Tibial nerve (tissue), 4 donors: ENCODE results near the gene SFXN1. TPM values are rescaled to one million over a fixed set of nuclear protein-coding genes. Genes with fewer than 3 reads are reported as not detected.
A peak's percentile ranks its signal among the peaks of the same experiment; 100 is the strongest.

ENCODE experiments used
- DNase-seq, 2 donors: peaks; one replicate each; pipeline ENCODE4 v3.0.0-alpha.2; 2019; ENCODE audit warnings: low spot score in 2 of 2
- H3K27ac ChIP-seq, 4 donors: fragments of 200-600 bp; sonication (generic) in 3 of 4; one replicate each; pipeline ENCODE4 v1.5.1; 2017 to 2019; ENCODE audit warnings: mild to moderate bottlenecking in 1 of 4
- H3K27me3 ChIP-seq, 2 donors: fragments of 200-600 bp; sonication (generic) in 1 of 2; one replicate each; pipeline versions ENCODE4 v1.5.1 to v1.6.0; 2017 to 2019
- H3K36me3 ChIP-seq, 3 donors: fragments of 200-600 bp; sonication (generic); one replicate each; pipeline ENCODE4 v1.5.1; 2018 to 2019
- H3K4me1 ChIP-seq, 4 donors: fragments of 200-600 bp; sonication (generic) in 3 of 4; one replicate each; pipeline ENCODE4 v1.5.1; 2017 to 2019
- H3K4me3 ChIP-seq, 4 donors: fragments of 200-600 bp; sonication (generic) in 3 of 4; one replicate each; pipeline ENCODE4 v1.5.1; 2017 to 2019; ENCODE audit warnings: mild to moderate bottlenecking in 1 of 4, moderate library complexity in 1 of 4
- H3K9me3 ChIP-seq, 4 donors: fragments of 200-600 bp; sonication (generic) in 3 of 4; one replicate each; pipeline ENCODE4 v1.5.1; 2017 to 2019
- EP300 ChIP-seq, 2 donors: sonication (generic); formaldehyde crosslinking; IDR thresholded peaks; one replicate each; pipeline ENCODE4 v1.6.1; 2017; ENCODE audit warnings: antibody characterized with exemption in 2 of 2, mild to moderate bottlenecking in 1 of 2
- POLR2A ChIP-seq, 2 donors: fragments of 450-650 bp; IDR thresholded peaks; one replicate each; pipeline ENCODE4 v1.6.1; 2017; ENCODE audit warnings: antibody characterized with exemption in 2 of 2, mild to moderate bottlenecking in 2 of 2, moderate library complexity in 2 of 2
- WGBS, 2 donors: methylation state at CpG; one replicate each; pipeline ENCODE4 v1.1.5; 2018; 5-methylcytosine and 5-hydroxymethylcytosine counted together
- total RNA-seq, 4 donors: library from RNA; depleted of rRNA; stranded (reverse); fragments of >200 nt; gene quantifications; one replicate each; pipeline ENCODE4 v1.1.0, GENCODE V29; 2016
- TF ChIP-seq, protein P1 (sequence below), 5 experiments: fragments of 200-600 bp in 3 of 5; fragments of 450-650 bp in 2 of 5; sonication (generic) in 3 of 5; IDR thresholded peaks; one replicate each; pipeline ENCODE4 v1.5.1; 2016 to 2019; ENCODE audit warnings: antibody characterized with exemption in 5 of 5, mild to moderate bottlenecking in 3 of 5, moderate library complexity in 2 of 5

The SFXN1 gene
- total RNA-seq, 4 donors from 2014 or later = 14.4 to 26.9 (median 19.0) TPM

DNA sequence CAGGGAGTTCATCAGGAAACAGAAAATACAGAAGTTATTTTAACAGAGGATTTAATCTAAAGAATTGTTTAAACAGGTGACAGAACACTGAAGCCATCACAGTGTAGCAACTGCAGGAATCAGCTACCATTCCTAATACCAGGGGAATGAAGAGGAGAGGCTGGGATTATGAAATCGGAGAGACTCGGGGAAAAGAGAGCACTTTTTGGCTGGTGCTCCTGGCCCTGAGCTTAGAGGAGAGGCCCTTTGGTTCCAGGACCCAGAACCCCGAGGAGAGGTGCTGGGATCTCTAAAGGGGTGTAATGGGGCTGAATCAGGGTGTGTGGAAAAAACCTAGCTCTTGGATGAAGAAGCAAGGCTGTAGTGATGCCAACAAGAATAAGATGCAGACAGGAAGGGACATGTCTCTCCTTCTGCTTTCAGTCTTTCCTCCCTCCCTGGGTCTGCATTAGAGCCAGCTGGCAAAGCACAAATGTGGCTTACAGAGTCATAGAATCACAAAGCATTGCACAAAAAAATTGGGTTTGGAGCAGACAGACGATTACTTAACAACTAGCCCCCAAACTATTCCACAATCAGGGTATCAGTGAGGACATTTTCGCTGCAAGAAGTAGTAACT is 11.6 kb upstream of the SFXN1 start:
- no peaks in the 10 kb centered on the region for H3K27me3 ChIP-seq
- WGBS, 2 donors = 42 to 46% methylated on average over 5 of the region's 5 CpGs
- peak in 1 of 2 donors; percentile 30 for TF ChIP-seq EP300 (IDR thresholded peaks at IDR 0.05)
- TF ChIP-seq POLR2A (IDR thresholded peaks at IDR 0.05) = no peak
- peaks cover 0 to 5% (median 0%) of the 10 kb centered on the region in 4 donors for H3K9me3 ChIP-seq
- H3K36me3 ChIP-seq = no peaks in the 10 kb centered on the region
- H3K27ac ChIP-seq = no peak overlapping the region
- peak in 1 of 2 donors; percentile 48 for DNase-seq
- H3K4me1 ChIP-seq = peaks cover 0 to 9% (median 1%) of the 10 kb centered on the region in 4 donors
- H3K4me3 ChIP-seq = no peak overlapping the region

DNA sequence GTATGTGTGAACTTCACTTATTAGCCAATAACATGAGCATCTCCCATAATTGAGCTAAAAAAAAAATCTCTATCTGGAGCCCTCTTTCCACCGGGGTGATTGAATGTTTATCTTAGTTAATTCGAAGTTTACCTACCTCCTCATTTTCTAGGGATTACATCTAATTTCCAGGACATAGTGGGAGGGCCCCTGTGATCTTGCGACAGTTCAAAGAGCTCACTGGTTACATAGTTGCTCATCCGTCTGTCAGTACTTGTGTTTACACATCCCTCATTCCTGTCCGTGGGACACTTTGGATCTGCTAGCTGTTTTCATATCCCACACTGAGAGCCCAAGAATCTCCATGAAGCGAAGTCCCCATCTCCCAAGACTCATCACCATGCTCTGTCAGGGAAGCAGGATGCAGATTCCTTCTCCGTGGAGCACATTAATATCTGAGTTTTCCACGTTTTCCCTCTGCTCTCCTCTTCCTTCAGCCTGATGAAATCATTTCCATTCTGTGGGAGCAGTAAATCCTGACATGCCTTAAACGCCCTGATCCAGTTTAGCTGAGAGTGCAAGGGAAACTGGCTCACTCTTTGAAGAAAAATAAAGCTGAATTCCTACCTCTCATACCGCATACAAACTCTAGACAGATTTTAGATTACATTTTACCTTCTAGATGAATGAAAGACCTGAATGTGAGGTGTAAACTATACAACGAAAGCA is 10.2 kb upstream of the SFXN1 start:
- TF ChIP-seq POLR2A (IDR thresholded peaks at IDR 0.05) (no peak), EP300 (IDR thresholded peaks at IDR 0.05) (no peak)
- TF ChIP-seq, protein P1, sequence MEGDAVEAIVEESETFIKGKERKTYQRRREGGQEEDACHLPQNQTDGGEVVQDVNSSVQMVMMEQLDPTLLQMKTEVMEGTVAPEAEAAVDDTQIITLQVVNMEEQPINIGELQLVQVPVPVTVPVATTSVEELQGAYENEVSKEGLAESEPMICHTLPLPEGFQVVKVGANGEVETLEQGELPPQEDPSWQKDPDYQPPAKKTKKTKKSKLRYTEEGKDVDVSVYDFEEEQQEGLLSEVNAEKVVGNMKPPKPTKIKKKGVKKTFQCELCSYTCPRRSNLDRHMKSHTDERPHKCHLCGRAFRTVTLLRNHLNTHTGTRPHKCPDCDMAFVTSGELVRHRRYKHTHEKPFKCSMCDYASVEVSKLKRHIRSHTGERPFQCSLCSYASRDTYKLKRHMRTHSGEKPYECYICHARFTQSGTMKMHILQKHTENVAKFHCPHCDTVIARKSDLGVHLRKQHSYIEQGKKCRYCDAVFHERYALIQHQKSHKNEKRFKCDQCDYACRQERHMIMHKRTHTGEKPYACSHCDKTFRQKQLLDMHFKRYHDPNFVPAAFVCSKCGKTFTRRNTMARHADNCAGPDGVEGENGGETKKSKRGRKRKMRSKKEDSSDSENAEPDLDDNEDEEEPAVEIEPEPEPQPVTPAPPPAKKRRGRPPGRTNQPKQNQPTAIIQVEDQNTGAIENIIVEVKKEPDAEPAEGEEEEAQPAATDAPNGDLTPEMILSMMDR (IDR thresholded peaks at IDR 0.05) = no peak
- Histone ChIP-seq H3K27me3 (no peaks in the 10 kb centered on the region), H3K4me3 (no peak overlapping the region), H3K9me3 (no peaks in the 10 kb centered on the region), H3K4me1 (peaks cover 0 to 9% (median 1%) of the 10 kb centered on the region in 4 donors), H3K36me3 (no peaks in the 10 kb centered on the region), H3K27ac (no peak overlapping the region)
- DNase-seq = no peak
- WGBS, 2 donors = 50 to 62% methylated on average over 11 of the region's 11 CpGs

DNA sequence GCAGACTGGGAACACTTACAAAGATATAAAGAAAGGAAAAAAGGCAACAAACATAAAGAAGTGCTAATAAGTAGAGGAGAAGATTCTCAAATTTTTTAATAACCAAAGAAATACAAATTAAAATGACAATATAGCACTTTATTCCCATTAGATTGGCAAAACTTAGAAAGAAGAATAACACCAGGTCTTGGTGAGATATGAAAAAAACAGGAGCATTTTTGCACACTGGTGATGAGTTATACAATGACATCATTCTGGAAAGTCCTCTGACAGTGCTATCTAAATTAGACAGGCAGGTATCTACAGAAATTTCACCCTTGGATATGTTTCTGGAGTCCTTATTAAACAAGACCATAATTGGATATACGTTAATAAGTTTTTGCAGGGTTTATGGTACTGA is 9.5 kb upstream of the SFXN1 start:
- Histone ChIP-seq H3K27ac (no peak overlapping the region), H3K4me3 (no peak overlapping the region), H3K4me1 (peaks cover 0 to 9% (median 1%) of the 10 kb centered on the region in 4 donors), H3K9me3 (no peaks in the 10 kb centered on the region), H3K36me3 (no peaks in the 10 kb centered on the region), H3K27me3 (no peaks in the 10 kb centered on the region)
- no peak for DNase-seq
- TF ChIP-seq, protein P1 (IDR thresholded peaks at IDR 0.05) = no peak
- no peak for TF ChIP-seq EP300 (IDR thresholded peaks at IDR 0.05)
- TF ChIP-seq POLR2A (IDR thresholded peaks at IDR 0.05) = no peak
- 93 to 100% methylated on average over 1 of the region's 1 CpG for WGBS, 2 donors

DNA sequence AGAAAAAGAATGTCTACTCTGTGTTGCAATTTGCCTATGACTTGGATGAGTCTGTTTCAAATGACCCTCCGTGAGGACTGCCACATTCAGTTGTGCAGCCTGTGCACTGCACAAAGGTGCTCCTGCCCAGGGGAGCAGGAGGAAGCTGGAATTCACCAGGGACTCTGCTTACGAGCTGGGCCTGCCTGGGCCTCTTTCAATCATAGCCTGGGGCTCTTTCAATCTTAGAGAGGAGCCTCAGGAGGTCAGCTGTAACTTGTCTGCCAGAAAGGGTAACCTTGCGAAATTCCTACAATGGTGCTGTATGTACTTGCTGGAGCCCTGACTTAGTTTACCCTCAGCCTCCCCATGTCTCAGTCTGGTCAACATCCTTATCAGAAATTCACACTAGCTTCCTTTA is 8.4 kb upstream of the SFXN1 start:
- DNase-seq = no peak
- Histone ChIP-seq H3K27ac (no peak overlapping the region), H3K4me1 (peaks cover 0 to 9% (median 1%) of the 10 kb centered on the region in 4 donors), H3K9me3 (no peaks in the 10 kb centered on the region), H3K36me3 (no peaks in the 10 kb centered on the region), H3K27me3 (no peaks in the 10 kb centered on the region), H3K4me3 (no peak overlapping the region)
- TF ChIP-seq POLR2A (IDR thresholded peaks at IDR 0.05) (no peak), EP300 (IDR thresholded peaks at IDR 0.05) (no peak)
- TF ChIP-seq, protein P1 (IDR thresholded peaks at IDR 0.05) = no peak
- 56 to 78% methylated on average over 3 of the region's 3 CpGs for WGBS, 2 donors

DNA sequence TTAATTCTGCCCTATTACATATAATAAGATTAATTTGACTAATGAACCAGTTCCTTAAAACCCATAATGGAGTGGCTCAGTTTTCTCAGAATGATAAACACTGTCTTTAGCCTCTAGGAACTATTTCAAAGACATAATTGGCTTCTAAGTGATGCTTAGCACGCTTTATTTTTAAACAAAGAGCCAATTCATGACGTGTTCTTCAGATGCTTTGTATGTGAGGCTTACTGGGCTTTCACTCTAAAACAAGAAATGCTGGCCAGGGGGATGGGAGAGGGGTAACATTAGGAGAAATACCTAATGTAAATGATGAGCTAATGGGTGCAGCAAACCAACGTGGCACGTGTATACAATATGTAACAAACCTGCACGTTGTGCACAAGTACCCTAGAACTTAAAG is 7.6 kb upstream of the SFXN1 start:
- H3K9me3 ChIP-seq = no peaks in the 10 kb centered on the region
- no peaks in the 10 kb centered on the region for H3K27me3 ChIP-seq
- H3K36me3 ChIP-seq = no peaks in the 10 kb centered on the region
- H3K4me3 ChIP-seq = no peak overlapping the region
- H3K27ac ChIP-seq = no peak overlapping the region
- WGBS, 2 donors = 39% methylated on average over 5 of the region's 5 CpGs
- TF ChIP-seq POLR2A (IDR thresholded peaks at IDR 0.05) (no peak), EP300 (IDR thresholded peaks at IDR 0.05) (no peak)
- TF ChIP-seq, protein P1 (IDR thresholded peaks at IDR 0.05) = no peak
- peaks cover 0 to 9% (median 1%) of the 10 kb centered on the region in 4 donors for H3K4me1 ChIP-seq
- DNase-seq = no peak
